Keratinocyte (primary cell): ENCODE measurements around the gene CENPQ. TPM values are rescaled to one million over a fixed set of nuclear protein-coding genes. Genes with fewer than 3 reads are reported as not detected.

ENCODE experiments used
- DNase-seq: peaks from one replicate; pipeline ENCODE4 v3.0.0-alpha.2; 2011; ENCODE audit warnings: low read depth, missing footprints, low spot score
- FAIRE-seq: peaks from 2 replicates; lab custom pipeline; 2011; peaks lifted over from hg19 to GRCh38; lab: Jason Lieb, UNC
- H2AFZ ChIP-seq: 2 replicates; pipeline ENCODE4 v1.6.0; 2012; ENCODE audit warnings: low read length, control low read depth, inconsistent platforms; ENCODE audit not compliant: control insufficient read depth
- H3K27ac ChIP-seq: 2 replicates; pipeline ENCODE4 v1.5.1; 2011; ENCODE audit warnings: low read length; ENCODE audit not compliant: control insufficient read depth, insufficient read depth
- H3K27me3 ChIP-seq: 3 replicates; pipeline ENCODE4 v1.6.0; 2011; ENCODE audit warnings: low read length; ENCODE audit not compliant: control insufficient read depth, insufficient read depth; ENCODE audit errors: extremely low read depth
- H3K36me3 ChIP-seq, 2 experiments: 2 replicates in 1 of 2; 3 replicates in 1 of 2; pipeline ENCODE4 v1.5.1; 2011; ENCODE audit warnings: low read length in 2 of 2, mild to moderate bottlenecking in 1 of 2; ENCODE audit not compliant: control insufficient read depth in 2 of 2, insufficient read depth in 2 of 2; ENCODE audit errors: extremely low read depth in 1 of 2
- H3K4me1 ChIP-seq: 3 replicates; pipeline ENCODE4 v1.5.1; 2011; ENCODE audit warnings: low read length; ENCODE audit not compliant: control insufficient read depth, insufficient read depth; ENCODE audit errors: extremely low read depth
- H3K4me2 ChIP-seq: 3 replicates; pipeline ENCODE4 v1.6.0; 2011; ENCODE audit warnings: low read depth, low read length; ENCODE audit not compliant: control insufficient read depth, insufficient read depth; ENCODE audit errors: extremely low read depth
- H3K4me3 ChIP-seq, 3 experiments: fragments of 200-600 bp in 1 of 3; sonication (generic) in 1 of 3; 2 replicates in 2 of 3; 3 replicates in 1 of 3; pipeline ENCODE4 v1.5.1; 2011 to 2016; ENCODE audit warnings: low read length in 3 of 3, mild to moderate bottlenecking in 3 of 3, control low read depth in 2 of 3, inconsistent platforms in 1 of 3, low read depth in 1 of 3, mixed read lengths in 1 of 3, mixed run types in 1 of 3, moderate library complexity in 1 of 3; ENCODE audit not compliant: control insufficient read depth in 2 of 3, insufficient read depth in 2 of 3; ENCODE audit errors: extremely low read depth in 1 of 3
- H3K79me2 ChIP-seq: 2 replicates; pipeline ENCODE4 v1.6.0; 2012; ENCODE audit warnings: low read length; ENCODE audit not compliant: control insufficient read depth, insufficient read depth
- H3K9ac ChIP-seq: 3 replicates; pipeline ENCODE4 v1.6.0; 2011; ENCODE audit warnings: low read length; ENCODE audit not compliant: control insufficient read depth, insufficient read depth; ENCODE audit errors: extremely low read depth
- H3K9me1 ChIP-seq: 3 replicates; pipeline ENCODE4 v1.6.0; 2011; ENCODE audit warnings: low read length; ENCODE audit not compliant: control insufficient read depth, insufficient read depth; ENCODE audit errors: extremely low read depth
- H3K9me3 ChIP-seq: 2 replicates; pipeline ENCODE4 v1.5.1; 2012; ENCODE audit warnings: low read depth, low read length; ENCODE audit not compliant: control insufficient read depth
- H4K20me1 ChIP-seq: 3 replicates; pipeline ENCODE4 v1.6.0; 2011; ENCODE audit warnings: low read length; ENCODE audit not compliant: control insufficient read depth, insufficient read depth; ENCODE audit errors: extremely low read depth
- CTCF ChIP-seq, 3 experiments: IDR thresholded peaks in 1 of 3; conservative IDR thresholded peaks in 1 of 3; optimal IDR thresholded peaks in 1 of 3; 2 replicates in 2 of 3; 3 replicates in 1 of 3; pipeline versions ENCODE3 to v1.5.1; 2011; ENCODE audit warnings: low read length in 3 of 3, mild to moderate bottlenecking in 3 of 3, moderate library complexity in 2 of 3, control low read depth in 1 of 3, inconsistent platforms in 1 of 3; ENCODE audit not compliant: insufficient read depth in 2 of 3; ENCODE audit errors: extremely low read depth in 1 of 3
- EZH2 ChIP-seq: IDR thresholded peaks from one replicate; pipeline ENCODE4 v1.6.1; 2012; ENCODE audit warnings: inconsistent platforms, mild to moderate bottlenecking, low read length, moderate library complexity
- dilution Hi-C: fragments of 300-500 bp; cut with MboI; formaldehyde crosslinking; loops from one replicate; pipeline ENCODE4 v1.7.0; 2020; ENCODE audit warnings: low sequenced_read_pairs; ENCODE audit not compliant: extremely low pct_ligation_motif_present
- polyA plus RNA-seq, 5 experiments: library from polyadenylated mRNA; depleted of rRNA in 3 of 5; stranded (reverse) in 3 of 5; stranded (forward) in 1 of 5; unstranded in 1 of 5; fragments of >200 nt; gene quantifications; 1 replicate in 1 of 5; 2 replicates in 3 of 5; 3 replicates in 1 of 5; pipeline versions ENCODE4 v1.2.1 to v1.2.3, GENCODE V29; 2011 to 2012; ENCODE audit warnings: missing spikeins in 2 of 5, low read depth in 1 of 5, low replicate concordance in 1 of 5

Gene CENPQ
- polyA plus RNA-seq, 1 donor (not counting 4 experiments of a cell fraction or from before 2014, with no cell fraction given), result 7.5 TPM

- no peak overlapping the region for H3K4me2 ChIP-seq
- H3K27me3 ChIP-seq, result no peaks in the 10 kb centered on the region
- H3K79me2 ChIP-seq, result no peaks in the 10 kb centered on the region
- H3K9ac ChIP-seq, result no peak overlapping the region
- H3K4me3 ChIP-seq, result no peak overlapping the region
- no peaks in the 10 kb centered on the region for H3K36me3 ChIP-seq
- no peak overlapping the region for H3K27ac ChIP-seq
- DNase-seq (no peak), FAIRE-seq (no peak)
- H3K9me3 ChIP-seq, result no peaks in the 10 kb centered on the region
- H2AFZ ChIP-seq, result no peak overlapping the region
- no peaks in the 10 kb centered on the region for H3K9me1 ChIP-seq
- no peaks in the 10 kb centered on the region for H3K4me1 ChIP-seq
- no peaks in the 10 kb centered on the region for H4K20me1 ChIP-seq
- dilution Hi-C loops, result no loop called here
- TF ChIP-seq CTCF (optimal IDR thresholded peaks at IDR 0.05 in 1 of 3, IDR thresholded peaks at IDR 0.05 in 1 of 3, conservative IDR thresholded peaks at IDR 0.05 in 1 of 3; ENCODE audit: extremely low read depth in 1 of 3, insufficient read depth in 2 of 3, low read length in 3 of 3) (no peak), EZH2 (no peak)
Measured at GRCh38 chr6:49514571-49515484, 51.7 kb downstream of the CENPQ start.

GRCh38 chr6:49515485-49516146 is 52.4 kb downstream of the CENPQ start:
- Histone ChIP-seq H2AFZ (no peak overlapping the region), H3K4me1 (no peaks in the 10 kb centered on the region), H3K27me3 (no peaks in the 10 kb centered on the region), H3K27ac (no peak overlapping the region), H4K20me1 (no peaks in the 10 kb centered on the region), H3K79me2 (no peaks in the 10 kb centered on the region), H3K9me1 (no peaks in the 10 kb centered on the region), H3K9ac (no peak overlapping the region), H3K36me3 (no peaks in the 10 kb centered on the region), H3K4me2 (no peak overlapping the region), H3K9me3 (no peaks in the 10 kb centered on the region), H3K4me3 (no peak overlapping the region)
- dilution Hi-C loops, result no loop called here
- no peak for FAIRE-seq
- DNase-seq, result no peak
- TF ChIP-seq CTCF (optimal IDR thresholded peaks at IDR 0.05 in 1 of 3, IDR thresholded peaks at IDR 0.05 in 1 of 3, conservative IDR thresholded peaks at IDR 0.05 in 1 of 3; ENCODE audit: extremely low read depth in 1 of 3, insufficient read depth in 2 of 3, low read length in 3 of 3) (no peak), EZH2 (no peak)
